GM21367 (cell line): ENCODE results near the gene PPP4R4.

Source experiments
- ATAC-seq: cut with Tn5 transposase; IDR thresholded peaks from one replicate; pipeline ENCODE4 v1.9.1; 2021; ENCODE audit not compliant: unreplicated experiment

PPP4R4 gene

DNA sequence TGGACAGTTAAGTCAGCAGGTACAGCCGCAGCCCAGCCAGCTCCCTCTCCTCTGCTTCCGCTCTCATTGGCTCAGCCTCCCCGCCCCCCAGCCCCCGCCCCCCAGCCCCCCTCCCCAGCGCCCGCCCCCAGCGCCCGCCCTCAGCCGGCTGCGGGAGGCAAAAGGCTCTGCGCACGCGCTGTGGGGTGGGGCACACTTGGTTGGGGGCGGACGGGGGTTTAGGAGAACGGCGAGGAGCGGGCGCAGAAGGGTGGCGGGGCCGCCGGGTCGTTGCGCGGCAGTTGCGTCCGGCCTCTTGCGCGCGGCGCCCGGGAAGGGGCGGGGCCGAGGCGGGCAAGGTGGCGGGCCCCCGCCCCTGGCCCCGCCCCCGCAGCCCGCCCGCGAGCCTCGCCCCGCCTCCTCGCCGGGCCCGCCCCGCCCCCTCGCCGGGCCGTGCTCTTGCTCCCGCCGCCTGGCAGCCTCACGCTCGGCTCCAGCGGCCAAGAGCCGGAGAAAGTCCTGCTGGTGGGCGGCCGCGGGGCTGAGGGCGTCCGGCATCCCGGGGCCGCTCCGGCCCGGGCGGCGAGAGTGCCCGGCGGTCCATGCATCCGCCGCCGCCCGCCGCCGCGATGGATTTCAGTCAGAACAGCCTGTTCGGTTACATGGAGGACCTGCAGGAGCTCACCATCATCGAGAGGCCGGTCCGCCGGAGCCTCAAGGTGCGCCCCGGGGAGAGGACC is at the start of gene PPP4R4:
Gene PPP4R4 (plus strand): TSS at position 438 of the 719 bp plus-strand sequence. CDS start 144 bp downstream, at position 582.
- ATAC-seq: peak; percentile 82

- no peak for ATAC-seq
Observed at GRCh38 chr14:94124582-94125377, 49.3 kb upstream of the PPP4R4 start.

DNA sequence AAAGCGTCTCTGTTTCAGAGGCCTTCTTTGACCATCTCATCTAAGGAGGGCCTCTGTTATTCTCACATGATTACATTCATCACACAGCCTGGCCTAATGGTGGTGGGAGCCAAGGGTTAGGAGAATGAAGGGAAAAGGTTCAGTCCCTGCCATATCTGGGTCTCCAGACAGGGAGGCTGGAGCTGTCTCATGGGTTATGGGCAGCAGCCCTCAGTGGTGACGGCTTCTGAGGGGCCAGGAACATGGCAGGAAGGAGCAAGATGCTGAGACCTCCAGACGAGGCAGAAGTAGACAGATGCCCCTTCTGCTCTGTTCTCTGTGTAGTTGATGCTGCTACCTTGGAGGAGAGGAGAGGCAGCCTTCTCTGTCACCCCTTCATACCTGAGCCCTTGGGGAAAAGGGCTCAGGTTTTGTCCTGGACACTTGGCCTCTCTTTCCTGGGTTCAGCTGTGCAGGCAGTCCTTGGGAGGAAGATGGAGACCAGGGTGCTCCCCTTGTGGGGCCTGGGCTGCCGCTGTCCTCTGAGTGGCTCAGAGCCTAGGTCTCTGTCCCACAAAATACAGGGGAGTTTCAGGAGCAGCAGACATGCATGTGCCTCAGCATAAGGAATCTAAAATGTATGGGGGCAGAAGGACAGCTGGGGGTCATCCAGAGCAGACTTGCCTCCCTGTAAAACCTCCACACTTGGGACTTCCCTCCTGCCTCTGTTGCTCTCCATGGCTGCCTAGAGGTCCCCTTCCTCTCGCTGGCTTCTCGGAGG is 48.3 kb upstream of the PPP4R4 start:
- ATAC-seq: no peak

DNA sequence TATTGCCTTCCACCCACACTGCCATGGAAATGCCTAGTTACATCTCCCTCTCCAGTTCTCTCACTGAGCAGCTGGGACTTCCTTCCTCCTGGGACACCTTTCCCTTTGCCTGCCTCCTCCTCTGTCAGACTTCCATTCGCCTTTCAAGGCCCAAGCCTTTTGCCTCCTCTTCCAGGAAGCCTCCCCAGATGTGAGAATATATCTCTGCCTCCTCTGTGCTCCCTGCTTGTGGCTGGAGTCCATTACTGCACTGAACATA is 47.8 kb upstream of the PPP4R4 start:
- ATAC-seq: no peak

- ATAC-seq: no peak
Observed at GRCh38 chr14:94126800-94127199, 47.3 kb upstream of the PPP4R4 start.

GRCh38 chr14:94127330-94127729 is 46.8 kb upstream of the PPP4R4 start:
- ATAC-seq: no peak

- no peak for ATAC-seq
Observed at GRCh38 chr14:94128216-94128839, 45.8 kb upstream of the PPP4R4 start.

GRCh38 chr14:94129111-94129757 is 44.9 kb upstream of the PPP4R4 start, which contains the start of gene IFI27L2:
Gene IFI27L2 (minus strand): TSS chr14:94129604. CDS start chr14:94129564, 40 bp downstream.
- ATAC-seq: peak; percentile 97

- ATAC-seq: no peak
Observed at GRCh38 chr14:94129758-94130414, 44.2 kb upstream of the PPP4R4 start.

GRCh38 chr14:94132285-94132887 is 41.7 kb upstream of the PPP4R4 start:
- ATAC-seq: no peak

DNA sequence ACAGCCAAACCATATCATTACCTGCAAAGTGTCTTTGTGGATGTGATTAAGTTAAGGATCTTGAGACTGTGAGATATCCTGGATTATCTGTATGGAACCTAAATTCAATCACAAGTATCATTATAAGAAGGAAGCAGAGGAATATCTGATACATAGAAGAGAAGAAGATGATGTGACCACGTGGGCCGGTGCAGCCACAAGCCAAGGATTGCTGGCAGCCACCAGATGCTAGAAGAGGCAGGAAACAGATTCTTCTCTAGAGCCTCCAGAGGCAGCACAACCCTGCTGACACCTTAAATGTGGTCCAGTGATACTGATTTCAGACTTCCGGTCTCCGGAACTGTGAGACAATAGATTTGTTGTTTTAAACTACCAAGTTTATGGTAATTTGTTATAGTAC is 38.6 kb upstream of the PPP4R4 start:
- no peak for ATAC-seq

DNA sequence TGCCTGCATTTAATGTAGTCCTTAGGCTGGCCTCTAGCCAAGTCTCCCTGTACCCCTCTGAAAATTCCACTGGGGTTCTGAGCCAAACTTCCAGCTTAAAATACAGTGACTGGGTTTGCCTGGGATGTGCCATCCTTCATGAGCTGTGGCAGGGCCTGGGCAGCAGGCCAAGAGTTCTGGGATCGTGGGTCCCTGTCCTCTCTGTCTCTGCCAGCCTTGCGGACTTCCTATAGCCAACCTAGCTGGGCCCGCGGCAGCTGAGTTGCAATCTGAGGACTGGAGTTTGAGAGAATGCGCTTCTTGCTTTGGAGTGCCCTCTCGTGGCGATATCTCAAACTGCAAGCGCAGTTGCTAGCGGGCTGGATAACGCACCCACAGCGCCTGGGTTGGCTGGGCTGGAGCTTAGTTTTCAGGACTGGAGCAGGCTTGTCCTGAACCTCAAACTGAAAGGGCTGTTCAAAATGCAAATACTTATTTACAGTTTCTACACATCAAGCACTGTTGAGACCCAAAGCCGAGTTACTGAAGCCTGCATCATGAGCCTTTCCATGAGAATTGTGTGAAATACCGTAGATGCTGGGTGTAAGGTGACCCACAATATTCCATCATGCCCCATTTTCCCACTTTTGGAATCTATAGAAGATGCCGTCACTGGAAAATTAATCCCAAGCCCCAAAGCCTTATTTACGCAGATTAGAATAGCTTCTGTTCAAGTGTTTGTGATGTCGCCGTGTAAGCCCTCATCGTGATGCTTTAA is 37.4 kb upstream of the PPP4R4 start:
- peak; percentile 87 for ATAC-seq

GRCh38 chr14:94138251-94138650 is 35.9 kb upstream of the PPP4R4 start:
- no peak for ATAC-seq

DNA sequence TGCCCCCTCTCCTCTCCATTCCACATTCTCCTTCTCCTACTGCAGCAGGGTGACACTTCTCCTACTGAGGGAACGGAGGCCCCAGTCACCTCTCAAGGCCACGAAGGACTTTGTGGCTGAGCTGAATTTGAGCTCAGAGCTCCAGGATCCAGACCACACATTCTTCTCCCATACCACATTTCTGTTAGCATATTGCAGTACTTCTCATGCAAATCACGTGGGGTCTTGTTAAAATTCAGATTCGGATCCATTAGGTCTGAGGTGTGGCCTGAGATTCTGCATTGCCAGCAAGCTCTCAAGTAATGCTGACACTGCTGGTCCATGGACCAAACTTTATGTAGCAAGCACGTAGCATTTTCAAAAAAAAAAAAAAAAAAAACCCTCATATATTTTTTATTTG is 35.1 kb upstream of the PPP4R4 start:
- no peak for ATAC-seq

DNA sequence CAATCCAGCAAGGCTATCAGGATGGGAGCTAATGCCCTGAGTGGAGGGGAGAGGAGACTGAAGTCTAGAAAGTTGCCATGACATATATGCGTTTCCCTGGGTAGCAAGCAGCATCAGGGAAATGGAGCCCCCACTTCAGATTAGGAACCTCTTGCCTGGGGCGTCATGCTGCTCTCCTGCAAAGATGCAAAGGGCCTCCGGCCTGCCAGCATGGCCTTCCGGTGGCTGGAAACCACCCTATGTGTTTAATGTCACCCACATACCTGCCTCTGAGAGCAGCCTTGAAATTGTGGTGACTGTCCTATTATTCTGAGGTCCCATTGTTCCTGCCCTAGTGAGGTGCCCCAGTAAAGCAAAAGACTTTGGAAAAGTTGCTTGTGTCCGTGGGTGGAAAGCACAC is 34.7 kb upstream of the PPP4R4 start:
- ATAC-seq: no peak

GRCh38 chr14:94142247-94142646 is 31.9 kb upstream of the PPP4R4 start:
- ATAC-seq: no peak

DNA sequence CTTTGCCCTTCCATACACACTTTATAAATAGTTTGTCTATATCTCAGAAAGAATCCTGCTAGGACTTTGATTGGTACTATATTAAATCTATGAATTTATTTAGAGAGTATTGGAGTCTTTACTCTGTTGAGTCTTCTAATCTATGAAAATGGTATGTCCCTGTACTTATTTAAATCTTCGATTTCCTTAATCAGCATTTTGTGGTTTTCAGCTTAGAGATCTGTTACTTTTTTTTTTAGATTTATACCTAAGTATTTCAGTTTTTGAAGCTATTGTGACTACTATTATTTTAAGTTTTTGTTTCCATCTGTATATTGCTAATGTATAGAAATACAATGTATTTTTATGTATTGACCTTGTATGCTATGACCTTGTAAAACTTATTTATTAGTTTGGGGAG is 31.3 kb upstream of the PPP4R4 start:
- no peak for ATAC-seq

- ATAC-seq: no peak
Observed at GRCh38 chr14:94143239-94143638, 30.9 kb upstream of the PPP4R4 start.

DNA sequence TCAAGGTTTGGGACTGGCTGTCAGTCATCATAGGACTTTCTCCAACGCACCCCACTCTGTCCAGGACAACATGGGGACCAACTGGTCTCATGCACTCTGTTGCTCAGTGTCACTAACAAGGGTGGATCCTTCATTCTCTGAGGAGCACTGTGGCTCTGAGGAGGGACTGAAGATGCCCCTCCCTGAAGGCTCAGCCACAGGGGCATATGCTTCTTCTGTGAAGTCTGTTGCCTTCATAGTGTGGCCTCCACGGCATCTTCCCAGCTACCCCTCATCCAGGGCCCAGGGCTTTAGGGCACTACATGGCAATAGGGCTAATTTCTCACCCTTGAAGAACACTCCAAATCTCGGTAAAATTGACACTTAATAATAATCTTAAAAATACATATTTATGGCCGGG is 30.4 kb upstream of the PPP4R4 start:
- no peak for ATAC-seq
